ENCODE measurements around the gene C3orf22.

Gene C3orf22

DNA sequence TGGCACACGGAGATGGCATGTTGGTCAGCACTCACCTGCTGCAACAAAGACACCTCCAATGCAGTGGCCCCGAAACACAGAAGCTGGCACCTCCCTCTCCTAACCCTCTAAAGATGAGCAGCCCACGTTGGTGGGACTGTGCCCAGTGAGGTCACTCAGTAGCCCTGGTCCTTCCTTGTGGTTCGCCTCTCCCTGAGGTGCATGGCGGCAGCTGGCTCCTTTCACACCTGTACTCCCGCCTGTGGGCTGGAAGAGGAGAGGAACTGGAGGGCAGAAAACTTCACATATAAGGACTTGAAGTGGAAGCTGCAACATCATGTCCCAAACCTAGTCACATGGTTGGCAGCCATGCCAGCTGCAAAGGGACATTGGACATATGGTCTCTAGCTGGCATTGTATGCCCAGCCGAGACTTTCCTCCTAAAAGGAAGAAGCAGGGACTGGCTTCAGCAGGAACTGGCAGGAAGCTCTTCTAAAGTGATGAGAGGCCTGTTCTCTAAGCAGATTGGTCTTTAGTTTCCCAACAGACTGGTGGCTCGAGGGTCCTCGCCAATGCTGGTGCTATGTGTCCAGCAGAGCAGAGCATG lies 10.8 kb upstream of the C3orf22 start:
- TF ChIP-seq, protein P1, sequence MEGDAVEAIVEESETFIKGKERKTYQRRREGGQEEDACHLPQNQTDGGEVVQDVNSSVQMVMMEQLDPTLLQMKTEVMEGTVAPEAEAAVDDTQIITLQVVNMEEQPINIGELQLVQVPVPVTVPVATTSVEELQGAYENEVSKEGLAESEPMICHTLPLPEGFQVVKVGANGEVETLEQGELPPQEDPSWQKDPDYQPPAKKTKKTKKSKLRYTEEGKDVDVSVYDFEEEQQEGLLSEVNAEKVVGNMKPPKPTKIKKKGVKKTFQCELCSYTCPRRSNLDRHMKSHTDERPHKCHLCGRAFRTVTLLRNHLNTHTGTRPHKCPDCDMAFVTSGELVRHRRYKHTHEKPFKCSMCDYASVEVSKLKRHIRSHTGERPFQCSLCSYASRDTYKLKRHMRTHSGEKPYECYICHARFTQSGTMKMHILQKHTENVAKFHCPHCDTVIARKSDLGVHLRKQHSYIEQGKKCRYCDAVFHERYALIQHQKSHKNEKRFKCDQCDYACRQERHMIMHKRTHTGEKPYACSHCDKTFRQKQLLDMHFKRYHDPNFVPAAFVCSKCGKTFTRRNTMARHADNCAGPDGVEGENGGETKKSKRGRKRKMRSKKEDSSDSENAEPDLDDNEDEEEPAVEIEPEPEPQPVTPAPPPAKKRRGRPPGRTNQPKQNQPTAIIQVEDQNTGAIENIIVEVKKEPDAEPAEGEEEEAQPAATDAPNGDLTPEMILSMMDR (IDR thresholded peaks at IDR 0.05; ENCODE audit: control insufficient read depth, extremely low read depth, insufficient read depth) = no peak
- no peak for DNase-seq (ENCODE audit: low read depth)
- no peak overlapping the region for H3K4me3 ChIP-seq (ENCODE audit: low read depth, low read length)

DNA sequence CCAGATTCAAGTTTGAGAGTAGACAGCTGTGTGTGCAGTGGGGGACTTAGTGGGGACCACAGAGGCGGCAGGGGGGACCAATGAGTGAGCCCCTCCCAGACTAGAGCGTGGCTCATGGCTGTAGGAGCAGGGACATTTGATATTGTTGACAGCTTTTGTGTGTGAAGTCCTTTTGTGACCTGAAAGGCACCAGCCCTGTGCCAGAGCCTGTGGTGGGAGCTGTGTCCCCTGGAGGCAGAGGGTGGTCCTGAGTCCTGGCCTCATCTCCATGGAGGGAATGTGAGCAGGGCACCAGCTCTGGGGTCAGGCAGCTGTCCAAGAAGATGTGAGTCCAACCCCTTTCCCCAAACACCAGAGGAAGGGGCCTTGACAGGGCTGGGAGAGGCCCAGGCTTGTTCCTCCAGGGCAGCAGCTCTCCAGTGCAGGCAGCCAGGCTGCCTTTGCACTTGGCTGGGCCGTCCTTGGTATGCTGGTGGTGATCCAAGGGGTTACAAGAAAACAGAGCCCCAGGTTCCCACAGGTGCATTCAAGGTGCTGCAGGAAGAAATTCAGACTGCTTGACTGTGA lies 10.1 kb upstream of the C3orf22 start:
- no peak overlapping the region for H3K4me3 ChIP-seq (ENCODE audit: low read depth, low read length)
- no peak for DNase-seq (ENCODE audit: low read depth)
- TF ChIP-seq, protein P1 (IDR thresholded peaks at IDR 0.05; ENCODE audit: control insufficient read depth, extremely low read depth, insufficient read depth) = no peak

DNA sequence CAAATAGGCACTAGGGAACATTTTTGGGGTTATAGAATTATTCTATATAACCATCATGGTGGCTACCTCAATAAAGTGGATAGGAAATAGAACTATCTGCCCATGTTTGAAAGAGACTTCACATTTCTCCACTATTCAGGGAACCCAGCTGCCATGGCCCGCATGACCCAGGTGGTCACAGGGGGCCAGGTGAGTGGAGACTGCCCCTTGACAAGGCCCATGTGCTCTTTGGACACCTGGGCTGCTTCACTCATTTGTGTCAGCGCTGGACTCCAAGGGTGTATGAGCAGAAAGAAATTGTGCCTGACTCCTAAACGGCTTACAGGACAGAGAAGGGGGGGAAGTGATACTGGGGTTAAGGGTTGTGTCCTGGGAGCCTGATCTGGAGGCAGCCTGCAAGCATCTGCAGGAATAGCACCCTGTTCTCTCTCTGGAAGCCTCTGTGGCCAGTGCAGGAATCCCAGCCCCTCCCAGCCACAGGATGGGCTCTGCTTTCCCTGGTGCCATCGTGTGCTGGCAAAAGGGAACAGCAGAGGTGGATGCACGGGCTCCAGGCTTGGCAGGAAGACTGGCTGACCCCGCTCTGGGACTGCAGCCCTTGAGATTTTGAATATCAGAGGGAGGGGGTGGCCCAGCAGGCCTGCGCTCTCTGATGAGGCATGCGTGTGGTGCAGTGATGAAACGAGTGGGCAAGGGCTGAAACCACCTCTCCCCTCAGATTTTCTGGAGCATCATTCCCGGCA lies 9.1 kb upstream of the C3orf22 start:
- TF ChIP-seq, protein P1 (IDR thresholded peaks at IDR 0.05; ENCODE audit: control insufficient read depth, extremely low read depth, insufficient read depth) = peak; percentile 31
- no peak for DNase-seq (ENCODE audit: low read depth)
- H3K4me3 ChIP-seq (ENCODE audit: low read depth, low read length) = no peak overlapping the region

DNA sequence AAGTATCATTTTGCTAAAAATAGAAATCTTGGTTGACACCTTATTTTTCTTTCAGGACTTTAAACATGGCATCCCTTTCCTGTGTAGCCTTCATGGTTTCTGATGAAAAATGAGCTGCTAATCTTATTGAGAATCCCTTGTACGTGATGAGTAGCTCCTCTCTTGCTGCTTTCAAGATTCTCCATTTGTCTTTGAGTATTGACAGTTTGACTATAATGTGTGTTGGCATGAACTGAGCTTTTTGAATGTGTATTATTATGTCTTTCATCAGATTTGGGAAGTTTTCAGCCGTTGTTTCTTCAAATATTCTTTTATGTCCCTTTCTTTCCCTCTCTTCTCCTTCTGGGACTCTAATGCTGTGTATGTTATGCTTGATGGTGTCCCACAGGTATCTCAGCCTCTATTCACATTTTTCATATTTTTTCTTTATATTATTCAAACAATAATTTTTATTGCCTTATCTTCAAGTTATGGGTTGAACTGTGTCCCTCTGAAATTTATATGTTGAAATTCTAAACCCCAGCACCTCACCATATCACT lies 4.1 kb upstream of the C3orf22 start:
- no peak overlapping the region for H3K4me3 ChIP-seq (ENCODE audit: low read depth, low read length)
- DNase-seq (ENCODE audit: low read depth) = no peak
- TF ChIP-seq, protein P1 (IDR thresholded peaks at IDR 0.05; ENCODE audit: control insufficient read depth, extremely low read depth, insufficient read depth) = no peak

- H3K4me3 ChIP-seq (ENCODE audit: low read depth, low read length) = no peak overlapping the region
- DNase-seq (ENCODE audit: low read depth) = no peak
- TF ChIP-seq, protein P1 (IDR thresholded peaks at IDR 0.05; ENCODE audit: control insufficient read depth, extremely low read depth, insufficient read depth) = no peak
Measured at GRCh38 chr3:126557761-126558160, 971 bp downstream of the C3orf22 start.

DNA sequence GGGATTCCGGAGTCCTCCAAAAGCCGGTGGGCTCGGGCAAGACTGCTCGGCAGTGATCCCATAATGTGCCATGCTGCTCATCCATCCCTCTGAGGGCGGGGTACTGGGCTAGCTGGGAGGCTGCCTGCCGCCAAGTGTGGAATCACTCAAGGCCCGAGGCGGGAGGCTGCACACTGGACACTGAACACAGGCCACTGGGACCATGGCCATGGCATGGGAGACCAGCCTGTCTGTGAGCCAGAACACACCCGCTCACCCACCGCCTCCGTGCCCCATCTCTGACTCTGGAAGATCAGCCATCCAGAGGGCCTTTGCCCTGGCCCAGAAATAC lies 1.4 kb downstream of the C3orf22 start:
- H3K4me3 ChIP-seq (ENCODE audit: low read depth, low read length) = no peak overlapping the region
- TF ChIP-seq, protein P1 (IDR thresholded peaks at IDR 0.05; ENCODE audit: control insufficient read depth, extremely low read depth, insufficient read depth) = no peak
- DNase-seq (ENCODE audit: low read depth) = no peak
